ENCODE data around the gene FAM81A. TPM values are rescaled to one million over a fixed set of nuclear protein-coding genes. Genes with fewer than 3 reads are reported as not detected.

The FAM81A gene

Small RNAs within 50 kb of the gene (small RNA-seq; reads per million reads assigned to genes)
- gene RF00019 (ENCODE audit: insufficient read depth) = not detected
